Measurements from ENCODE around the gene TRPT1.
A peak's percentile ranks its signal among the peaks of the same experiment; 100 is the strongest.

The TRPT1 gene

GRCh38 chr11:64244107-64244506 lies 18.1 kb upstream of the TRPT1 start:
- DNase-seq: no peak

GRCh38 chr11:64243236-64243854 lies 17.4 kb upstream of the TRPT1 start:
- DNase-seq: no peak

- DNase-seq: peak; percentile 98
Measured at GRCh38 chr11:64241491-64242374, 15.7 kb upstream of the TRPT1 start.

GRCh38 chr11:64241241-64241490 lies 15.2 kb upstream of the TRPT1 start:
- DNase-seq: no peak

- DNase-seq: peak; percentile 96
Measured at GRCh38 chr11:64240435-64241240, 14.7 kb upstream of the TRPT1 start, which contains the start of gene FKBP2. TSS of gene FKBP2 (plus strand) at chr11:64241095. CDS start at chr11:64242388, 1,293 bp downstream.

- DNase-seq: no peak
Measured at GRCh38 chr11:64239662-64240434, 13.9 kb upstream of the TRPT1 start.

- no peak for DNase-seq
Measured at GRCh38 chr11:64238999-64239398, 13.0 kb upstream of the TRPT1 start.

GRCh38 chr11:64238076-64238475 lies 12.1 kb upstream of the TRPT1 start:
- DNase-seq: no peak

- no peak for DNase-seq
Measured at GRCh38 chr11:64237484-64237951, 11.5 kb upstream of the TRPT1 start.

- no peak for DNase-seq
Measured at GRCh38 chr11:64235437-64236161, 9.6 kb upstream of the TRPT1 start.

GRCh38 chr11:64234647-64235379 lies 8.8 kb upstream of the TRPT1 start:
- DNase-seq: peak; percentile 52

- DNase-seq: peak; percentile 65
Measured at GRCh38 chr11:64233913-64234586, 8.1 kb upstream of the TRPT1 start, which contains the start of gene VEGFB. TSS of gene VEGFB (plus strand) at chr11:64234584. CDS start at chr11:64234834, 250 bp downstream.

- DNase-seq: no peak
Measured at GRCh38 chr11:64232967-64233315, 7.0 kb upstream of the TRPT1 start.

GRCh38 chr11:64232182-64232966 lies 6.4 kb upstream of the TRPT1 start:
- DNase-seq: no peak

GRCh38 chr11:64231546-64231945 lies 5.6 kb upstream of the TRPT1 start:
- DNase-seq: no peak

- no peak for DNase-seq
Measured at GRCh38 chr11:64230985-64231365, 5.0 kb upstream of the TRPT1 start.

GRCh38 chr11:64230171-64230984 lies 4.4 kb upstream of the TRPT1 start, which contains the start of gene DNAJC4:
TSS of gene DNAJC4 (plus strand) at chr11:64230548. CDS start at chr11:64230855, 307 bp downstream.
- peak; percentile 96 for DNase-seq

GRCh38 chr11:64229744-64230170 lies 3.8 kb upstream of the TRPT1 start:
- no peak for DNase-seq

Measured in retina (tissue), 1 donor.